HL-60 (cell line): ENCODE results near the gene ISG15.

ENCODE experiments used
- GABPA ChIP-seq: IDR thresholded peaks from 2 replicates; pipeline ENCODE4 v1.6.1; 2012; ENCODE audit warnings: low read depth
- POLR2AphosphoS5 ChIP-seq: IDR thresholded peaks from 2 replicates; pipeline ENCODE4 v1.6.1; 2012; ENCODE audit warnings: low read depth
- SPI1 ChIP-seq: IDR thresholded peaks from 2 replicates; pipeline ENCODE4 v1.6.1; 2012; ENCODE audit warnings: low read depth, mild to moderate bottlenecking, borderline replicate concordance
- TF ChIP-seq, protein P1 (sequence below): IDR thresholded peaks from one replicate; pipeline ENCODE4 v1.5.1; 2011; ENCODE audit warnings: low read length, control low read depth, inconsistent platforms; ENCODE audit not compliant: insufficient read depth

- TF ChIP-seq, protein P1, sequence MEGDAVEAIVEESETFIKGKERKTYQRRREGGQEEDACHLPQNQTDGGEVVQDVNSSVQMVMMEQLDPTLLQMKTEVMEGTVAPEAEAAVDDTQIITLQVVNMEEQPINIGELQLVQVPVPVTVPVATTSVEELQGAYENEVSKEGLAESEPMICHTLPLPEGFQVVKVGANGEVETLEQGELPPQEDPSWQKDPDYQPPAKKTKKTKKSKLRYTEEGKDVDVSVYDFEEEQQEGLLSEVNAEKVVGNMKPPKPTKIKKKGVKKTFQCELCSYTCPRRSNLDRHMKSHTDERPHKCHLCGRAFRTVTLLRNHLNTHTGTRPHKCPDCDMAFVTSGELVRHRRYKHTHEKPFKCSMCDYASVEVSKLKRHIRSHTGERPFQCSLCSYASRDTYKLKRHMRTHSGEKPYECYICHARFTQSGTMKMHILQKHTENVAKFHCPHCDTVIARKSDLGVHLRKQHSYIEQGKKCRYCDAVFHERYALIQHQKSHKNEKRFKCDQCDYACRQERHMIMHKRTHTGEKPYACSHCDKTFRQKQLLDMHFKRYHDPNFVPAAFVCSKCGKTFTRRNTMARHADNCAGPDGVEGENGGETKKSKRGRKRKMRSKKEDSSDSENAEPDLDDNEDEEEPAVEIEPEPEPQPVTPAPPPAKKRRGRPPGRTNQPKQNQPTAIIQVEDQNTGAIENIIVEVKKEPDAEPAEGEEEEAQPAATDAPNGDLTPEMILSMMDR, result no peak
- TF ChIP-seq SPI1 (no peak), POLR2AphosphoS5 (no peak), GABPA (no peak)
Measured at GRCh38 chr1:1045129-1045528, 31.8 kb downstream of the ISG15 start.
